GM21447 (cell line): Measurements from ENCODE around the gene PTPRN.
"Not testable (repeated sequence)": the region's sequence is repeated elsewhere in the genome, so short reads cannot be mapped to it uniquely, and the experiment has no call there.

Experiments
- ATAC-seq: cut with Tn5 transposase; IDR thresholded peaks from one replicate; pipeline ENCODE4 v1.9.1; 2021; ENCODE audit not compliant: unreplicated experiment

PTPRN gene

GRCh38 chr2:219309278-219309677, at the start of gene PTPRN:
Gene PTPRN, minus strand, starts transcription at chr2:219309401. Its CDS starts 69 bp downstream, at chr2:219309332.
- ATAC-seq: no peak

- no peak for ATAC-seq
Measured at GRCh38 chr2:219358170-219359075, 49.2 kb upstream of the PTPRN start.

DNA sequence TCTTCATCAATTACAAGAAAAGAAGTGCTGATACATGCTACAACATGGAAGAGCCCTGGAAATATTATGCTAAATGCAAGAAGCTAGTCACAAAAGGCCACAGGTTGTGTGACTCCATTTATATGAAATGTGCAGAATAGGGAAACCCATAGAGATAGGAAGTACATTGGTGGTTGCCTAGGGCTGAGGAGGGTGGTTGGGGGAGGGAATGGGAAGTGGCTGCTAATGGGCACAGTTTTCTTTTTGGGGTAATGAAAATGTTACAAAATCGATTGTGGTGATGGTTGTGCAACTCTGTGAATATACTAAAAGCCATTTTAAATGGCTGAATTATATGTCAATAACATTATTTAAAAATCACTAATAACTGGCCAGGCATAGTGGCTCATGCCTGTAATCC, 47.6 kb upstream of the PTPRN start:
- no peak for ATAC-seq

DNA sequence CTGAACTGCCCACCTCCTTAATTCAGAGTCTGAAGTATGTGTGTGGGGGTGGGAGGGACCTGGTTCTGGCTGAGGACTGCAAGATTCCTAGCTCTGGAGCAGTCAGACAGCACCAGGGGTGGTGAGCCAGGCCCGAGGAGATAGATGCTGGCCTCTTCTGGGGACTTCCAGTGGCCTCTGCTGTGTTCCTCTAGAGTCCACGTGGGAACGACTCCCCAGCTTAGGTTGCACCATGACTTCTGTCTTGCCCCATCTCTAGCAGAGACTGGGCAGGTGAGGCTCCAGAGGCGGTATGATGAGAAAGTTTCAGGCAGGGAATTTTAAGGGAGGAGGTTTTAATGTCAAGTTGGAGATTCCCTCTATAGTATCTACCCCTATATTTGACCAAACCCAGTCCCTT, 45.4 kb upstream of the PTPRN start:
- ATAC-seq: no peak

GRCh38 chr2:219353129-219353528, 43.9 kb upstream of the PTPRN start:
- ATAC-seq: no peak

GRCh38 chr2:219352448-219353023, 43.3 kb upstream of the PTPRN start:
- ATAC-seq: peak; percentile 79

- ATAC-seq: no peak
Measured at GRCh38 chr2:219350710-219351221, 41.6 kb upstream of the PTPRN start.

DNA sequence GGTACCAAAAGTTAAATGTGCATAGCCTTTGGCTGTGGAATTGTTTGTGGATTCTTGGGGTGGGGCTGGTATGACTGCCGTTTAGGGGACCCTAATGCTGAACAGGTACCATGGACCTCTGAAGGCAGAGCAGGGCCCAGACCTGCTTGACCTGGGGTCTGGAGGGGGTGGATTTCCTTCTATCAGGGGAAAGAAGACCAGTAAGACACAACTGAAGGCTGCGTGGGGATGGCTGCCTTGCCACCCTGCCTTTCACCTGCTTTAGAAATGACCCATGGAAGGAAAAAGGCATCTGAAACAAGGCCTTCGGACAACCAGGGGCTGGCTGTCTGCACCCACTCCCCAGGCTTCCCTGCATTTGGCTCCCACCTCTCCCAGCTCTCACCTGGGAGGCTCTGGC, 41.0 kb upstream of the PTPRN start:
- ATAC-seq: no peak

GRCh38 chr2:219344751-219345430, 35.7 kb upstream of the PTPRN start:
- ATAC-seq: no peak

GRCh38 chr2:219335373-219335786, 26.2 kb upstream of the PTPRN start:
- no peak for ATAC-seq

DNA sequence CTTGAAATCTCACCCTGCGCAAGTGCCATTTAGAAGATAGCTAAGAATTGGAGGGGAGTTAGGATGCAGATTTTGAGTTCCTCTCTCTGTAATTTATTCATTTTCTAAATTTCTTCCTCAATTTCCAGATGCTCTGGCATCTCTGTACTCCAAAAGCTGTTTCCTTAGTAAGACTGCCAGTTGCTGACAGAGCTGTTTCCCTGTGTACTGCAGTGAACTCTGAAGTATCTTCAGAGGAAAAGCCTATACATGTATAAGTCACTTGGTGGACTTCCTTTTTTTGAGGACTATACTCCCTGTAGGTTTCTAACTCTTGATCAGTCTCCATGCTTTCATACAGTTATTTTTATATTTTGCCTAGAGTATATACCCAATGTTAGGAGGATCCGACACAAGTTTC, 24.9 kb upstream of the PTPRN start:
- ATAC-seq: no peak

DNA sequence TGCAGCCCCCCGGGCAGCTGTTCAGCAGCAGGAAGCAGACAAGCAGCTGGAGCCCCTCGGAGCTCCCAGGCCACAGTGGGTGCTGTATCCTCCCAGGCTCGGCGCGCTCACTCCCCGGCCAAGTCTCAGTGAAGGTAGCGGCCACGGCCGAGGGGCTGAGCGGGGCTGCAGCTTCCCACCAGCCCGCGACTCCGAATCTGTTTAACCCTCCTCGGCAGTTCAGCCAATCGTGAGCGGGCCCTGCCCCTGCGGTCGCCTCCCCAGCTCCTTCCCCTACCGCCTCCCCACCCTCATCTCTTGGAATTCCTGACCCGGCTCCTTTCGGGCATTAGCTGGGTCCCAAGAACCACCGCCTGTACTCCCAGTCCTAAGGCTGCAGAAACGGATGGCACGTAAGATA, 23.3 kb upstream of the PTPRN start, which contains the start of gene RESP18:
TSS of gene RESP18 (minus strand) at position 203 of the 400 bp plus-strand sequence.
- no peak for ATAC-seq

DNA sequence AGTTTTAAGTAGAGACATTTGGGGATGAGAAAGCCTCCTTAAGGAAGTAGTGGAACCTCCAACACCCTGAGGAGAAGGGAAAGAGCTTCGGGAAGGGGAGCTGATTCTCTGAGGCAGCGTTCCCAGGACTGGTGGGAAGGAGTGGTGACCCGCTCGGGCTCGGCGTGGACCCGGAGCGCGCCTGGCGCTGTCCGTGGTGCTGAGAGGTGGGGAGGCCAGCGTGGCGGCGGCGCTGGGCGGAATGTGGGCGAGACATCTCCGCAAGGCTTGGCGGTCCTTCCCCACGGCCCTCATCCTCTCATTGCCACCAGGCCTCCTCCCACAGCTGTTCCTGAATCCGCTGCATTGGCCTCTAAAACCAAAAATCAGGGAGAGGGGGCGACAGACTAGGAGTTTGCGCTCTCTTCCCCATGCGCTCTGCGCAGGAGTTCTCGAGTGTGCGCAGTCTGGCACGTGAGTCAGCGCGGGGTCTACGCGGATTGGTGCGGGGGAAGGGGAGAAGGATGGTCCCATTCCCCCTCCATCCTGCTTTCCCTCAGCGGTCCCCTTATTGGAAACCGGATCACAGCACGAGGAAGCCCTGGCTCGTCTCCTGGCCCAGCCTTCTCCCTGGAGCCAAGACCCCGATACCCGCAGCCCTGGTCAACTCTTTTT, 22.5 kb upstream of the PTPRN start:
- no peak for ATAC-seq

DNA sequence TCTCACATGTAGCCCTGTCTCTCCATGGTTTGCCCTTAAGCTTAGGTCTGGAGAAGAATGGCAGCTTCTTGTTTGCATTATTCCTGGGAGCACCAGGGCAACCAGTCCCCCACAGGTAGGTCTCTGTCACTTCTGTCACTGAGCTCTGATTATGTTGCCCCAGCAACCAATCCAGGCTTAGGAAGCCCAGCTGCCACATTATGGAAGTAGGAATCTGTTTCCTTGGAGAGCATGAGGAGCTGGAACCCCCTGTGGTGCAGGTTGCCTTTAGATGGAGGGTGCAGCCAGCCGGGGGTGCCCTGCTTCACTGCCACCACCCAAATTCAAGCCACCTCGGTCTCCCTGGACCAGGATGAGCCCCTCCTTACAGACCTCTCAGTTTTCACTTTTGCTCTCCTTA, 18.5 kb upstream of the PTPRN start:
- ATAC-seq: no peak

GRCh38 chr2:219325657-219326315, 16.6 kb upstream of the PTPRN start:
- no peak for ATAC-seq

GRCh38 chr2:219325136-219325535, 15.9 kb upstream of the PTPRN start:
- no peak for ATAC-seq

GRCh38 chr2:219323434-219323833, 14.2 kb upstream of the PTPRN start:
- ATAC-seq: no peak

DNA sequence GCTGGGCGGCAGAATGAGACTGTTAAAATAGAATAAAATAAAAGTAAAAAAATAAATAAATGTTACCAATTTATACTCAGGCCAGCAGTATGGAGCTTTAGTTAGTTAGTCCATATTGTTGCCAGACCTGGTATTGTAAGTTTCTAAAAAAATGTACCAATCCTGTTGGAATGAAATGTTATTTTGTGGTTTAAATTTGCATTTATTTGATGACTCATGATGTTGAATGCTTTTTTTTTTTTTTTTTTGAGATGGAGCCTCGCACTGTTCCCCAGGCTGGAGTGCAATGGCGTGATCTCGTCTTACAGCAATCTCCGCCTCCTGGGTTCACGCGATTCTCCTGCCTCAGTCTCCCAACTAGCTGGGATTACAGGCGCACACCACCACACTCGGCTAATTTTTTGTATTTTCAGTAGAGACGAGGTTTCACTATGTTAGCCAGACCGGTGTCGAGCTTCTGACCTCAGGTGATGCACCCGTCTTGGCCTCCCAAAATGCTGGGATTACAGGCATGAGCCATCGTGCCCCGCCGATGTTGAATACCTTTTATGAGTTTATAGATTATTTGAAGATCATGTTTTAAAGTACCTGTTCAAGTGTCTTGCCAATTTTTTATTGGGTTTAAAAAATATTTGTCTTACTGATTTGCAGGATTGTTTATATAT, 5.7 kb upstream of the PTPRN start:
- ATAC-seq: no peak

DNA sequence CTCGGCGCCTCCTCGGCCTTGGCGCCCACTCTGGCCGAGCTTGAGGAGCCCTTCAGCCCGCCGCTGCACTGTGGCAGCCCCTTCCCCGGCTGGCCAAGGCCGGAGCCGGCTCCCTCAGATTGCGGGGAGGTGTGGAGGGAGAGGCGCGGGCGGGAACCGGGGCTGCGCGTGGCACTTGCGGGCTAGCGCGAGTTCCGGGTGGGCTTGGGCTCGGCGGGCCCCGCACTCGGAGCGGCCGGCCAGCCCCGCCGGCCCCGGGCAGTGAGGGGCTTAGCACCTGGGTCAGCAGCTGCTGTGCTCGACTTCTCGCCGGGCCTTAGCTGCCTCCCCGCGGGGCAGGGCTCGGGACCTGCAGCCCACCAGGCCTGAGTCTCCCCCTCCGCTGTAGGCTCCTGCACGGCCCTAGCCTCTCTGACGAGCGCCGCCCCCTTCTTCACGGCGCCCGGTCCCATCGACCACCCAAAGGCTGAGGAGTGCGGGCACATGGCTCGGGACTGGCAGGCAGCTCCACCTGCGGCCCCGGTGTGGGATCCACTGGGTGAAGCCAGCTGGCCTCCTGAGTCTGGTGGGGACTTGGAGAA, 3.6 kb upstream of the PTPRN start:
- not testable (repeated sequence) for ATAC-seq
